Esophagus squamous epithelium (tissue), 5 donors: ENCODE data around the gene STARD3. TPM values are rescaled to one million over a fixed set of nuclear protein-coding genes. Genes with fewer than 3 reads are reported as not detected.

Experiments
- DNase-seq: peaks from one replicate; lab custom pipeline; 2025; lab: John Stamatoyannopoulos, UW
- H3K27ac ChIP-seq, 4 donors: fragments of 200-600 bp; sonication (generic); one replicate each; pipeline ENCODE4 v1.5.1; 2016 to 2019; ENCODE audit warnings: mild to moderate bottlenecking in 1 of 4
- H3K27me3 ChIP-seq, 4 donors: fragments of 200-600 bp; sonication (generic); 1 replicate in 3 of 4; 2 replicates in 1 of 4; pipeline versions ENCODE4 v1.5.1 to v1.6.0; 2017 to 2021; ENCODE audit warnings: antibody characterized with exemption in 1 of 4
- H3K36me3 ChIP-seq, 3 donors: fragments of 200-600 bp; sonication (generic); one replicate each; pipeline ENCODE4 v1.5.1; 2016 to 2019
- H3K4me1 ChIP-seq, 3 donors: fragments of 200-600 bp; sonication (generic); one replicate each; pipeline ENCODE4 v1.5.1; 2017 to 2019
- H3K4me3 ChIP-seq, 4 donors: fragments of 200-600 bp; sonication (generic); 1 replicate in 3 of 4; 2 replicates in 1 of 4; pipeline ENCODE4 v1.5.1; 2016 to 2019; ENCODE audit warnings: mild to moderate bottlenecking in 2 of 4, moderate library complexity in 1 of 4
- H3K9me3 ChIP-seq, 3 donors: fragments of 200-600 bp; sonication (generic); one replicate each; pipeline ENCODE4 v1.5.1; 2016 to 2019
- POLR2A ChIP-seq, 4 donors: fragments of 450-650 bp; IDR thresholded peaks; one replicate each; pipeline ENCODE4 v1.6.1; 2017; ENCODE audit warnings: antibody characterized with exemption in 4 of 4, mild to moderate bottlenecking in 4 of 4, moderate library complexity in 3 of 4
- WGBS, 2 donors: methylation state at CpG; one replicate each; pipeline ENCODE4 v1.1.5; 2018; 5-methylcytosine and 5-hydroxymethylcytosine counted together
- intact Hi-C: fragments of 100-400 bp; cut with DNase I; formaldehyde crosslinking; loops from one replicate; pipeline ENCODE4 v1.15.0; 2022
- total RNA-seq, 4 donors: library from RNA; depleted of rRNA; stranded (reverse); fragments of >200 nt; gene quantifications; one replicate each; pipeline ENCODE4 v1.1.0, GENCODE V29; 2016
- TF ChIP-seq, protein P1 (sequence below), 6 experiments: fragments of 450-650 bp in 4 of 6; fragments of 200-600 bp in 2 of 6; sonication (generic) in 2 of 6; IDR thresholded peaks; one replicate each; pipeline ENCODE4 v1.5.1; 2016 to 2019; ENCODE audit warnings: antibody characterized with exemption in 6 of 6, mild to moderate bottlenecking in 4 of 6, moderate library complexity in 4 of 6
- donor health status: DM: yes; HTN: yes; CAD: no.

Gene STARD3
- total RNA-seq, 4 donors from 2014 or later, result 27.3 to 46.7 (median 33.4) TPM

GRCh38 chr17:39677072-39677471 is 40.1 kb downstream of the STARD3 start:
- TF ChIP-seq, protein P1, sequence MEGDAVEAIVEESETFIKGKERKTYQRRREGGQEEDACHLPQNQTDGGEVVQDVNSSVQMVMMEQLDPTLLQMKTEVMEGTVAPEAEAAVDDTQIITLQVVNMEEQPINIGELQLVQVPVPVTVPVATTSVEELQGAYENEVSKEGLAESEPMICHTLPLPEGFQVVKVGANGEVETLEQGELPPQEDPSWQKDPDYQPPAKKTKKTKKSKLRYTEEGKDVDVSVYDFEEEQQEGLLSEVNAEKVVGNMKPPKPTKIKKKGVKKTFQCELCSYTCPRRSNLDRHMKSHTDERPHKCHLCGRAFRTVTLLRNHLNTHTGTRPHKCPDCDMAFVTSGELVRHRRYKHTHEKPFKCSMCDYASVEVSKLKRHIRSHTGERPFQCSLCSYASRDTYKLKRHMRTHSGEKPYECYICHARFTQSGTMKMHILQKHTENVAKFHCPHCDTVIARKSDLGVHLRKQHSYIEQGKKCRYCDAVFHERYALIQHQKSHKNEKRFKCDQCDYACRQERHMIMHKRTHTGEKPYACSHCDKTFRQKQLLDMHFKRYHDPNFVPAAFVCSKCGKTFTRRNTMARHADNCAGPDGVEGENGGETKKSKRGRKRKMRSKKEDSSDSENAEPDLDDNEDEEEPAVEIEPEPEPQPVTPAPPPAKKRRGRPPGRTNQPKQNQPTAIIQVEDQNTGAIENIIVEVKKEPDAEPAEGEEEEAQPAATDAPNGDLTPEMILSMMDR (IDR thresholded peaks at IDR 0.05), result no peak
- TF ChIP-seq POLR2A (IDR thresholded peaks at IDR 0.05), result no peak
- 81 to 89% methylated on average over 5 to 6 of the region's 8 CpGs for WGBS, 2 donors
- Histone ChIP-seq H3K9me3 (no peaks in the 10 kb centered on the region), H3K27me3 (no peaks in the 10 kb centered on the region), H3K4me3 (no peak overlapping the region), H3K36me3 (peaks cover 0 to 54% (median 0%) of the 10 kb centered on the region in 3 donors), H3K27ac (peak overlapping the region in 3 of 4 donors; percentile 33 to 58 (median 53)), H3K4me1 (peaks cover 20 to 73% (median 33%) of the 10 kb centered on the region in 3 donors)
- intact Hi-C loops, result no loop called here
- no peak for DNase-seq

GRCh38 chr17:39677542-39678339 is 40.8 kb downstream of the STARD3 start:
- H3K4me3 ChIP-seq, result no peak overlapping the region
- peaks cover 19 to 66% (median 29%) of the 10 kb centered on the region in 3 donors for H3K4me1 ChIP-seq
- no peak for DNase-seq
- peaks cover 0 to 59% (median 0%) of the 10 kb centered on the region in 3 donors for H3K36me3 ChIP-seq
- H3K27ac ChIP-seq, result peak overlapping the region in 3 of 4 donors; percentile 33 to 58 (median 53)
- H3K9me3 ChIP-seq, result no peaks in the 10 kb centered on the region
- WGBS, 2 donors, result 63 to 70% methylated on average over 12 to 13 of the region's 13 CpGs
- H3K27me3 ChIP-seq, result no peaks in the 10 kb centered on the region
- TF ChIP-seq, protein P1 (IDR thresholded peaks at IDR 0.05), result no peak
- TF ChIP-seq POLR2A (IDR thresholded peaks at IDR 0.05), result no peak
- intact Hi-C loops, result no loop called here

GRCh38 chr17:39678340-39679116 is 41.6 kb downstream of the STARD3 start:
- Histone ChIP-seq H3K27ac (peak overlapping the region in 3 of 4 donors; percentile 33 to 58 (median 53)), H3K27me3 (no peaks in the 10 kb centered on the region), H3K4me3 (no peak overlapping the region), H3K9me3 (no peaks in the 10 kb centered on the region), H3K36me3 (peaks cover 0 to 67% (median 3%) of the 10 kb centered on the region in 3 donors), H3K4me1 (peaks cover 19 to 65% (median 29%) of the 10 kb centered on the region in 3 donors)
- 76 to 90% methylated on average over 7 of the region's 13 CpGs for WGBS, 2 donors
- intact Hi-C loops, result no loop called here
- DNase-seq, result no peak
- TF ChIP-seq POLR2A (IDR thresholded peaks at IDR 0.05), result no peak
- TF ChIP-seq, protein P1 (IDR thresholded peaks at IDR 0.05), result no peak

GRCh38 chr17:39679521-39680192 is 42.7 kb downstream of the STARD3 start:
- intact Hi-C loops, result no loop called here
- H3K4me3 ChIP-seq, result no peak overlapping the region
- H3K36me3 ChIP-seq, result peaks cover 0 to 78% (median 5%) of the 10 kb centered on the region in 3 donors
- no peaks in the 10 kb centered on the region for H3K9me3 ChIP-seq
- TF ChIP-seq POLR2A (IDR thresholded peaks at IDR 0.05), result no peak
- TF ChIP-seq, protein P1 (IDR thresholded peaks at IDR 0.05), result no peak
- WGBS, 2 donors, result 62 to 70% methylated on average over 8 to 9 of the region's 12 CpGs
- no peaks in the 10 kb centered on the region for H3K27me3 ChIP-seq
- DNase-seq, result no peak
- H3K4me1 ChIP-seq, result peaks cover 15 to 61% (median 24%) of the 10 kb centered on the region in 3 donors
- peak overlapping the region in 2 of 4 donors; percentile 9 to 17 for H3K27ac ChIP-seq
